HS-5 (cell line): ENCODE results near the gene ASAP2.

ENCODE experiments used
- DNase-seq: peaks from one replicate; pipeline ENCODE4 v3.0.0-alpha.2; 2012; ENCODE audit warnings: low read depth

Gene ASAP2

GRCh38 chr2:9346885-9347284 lies 140.3 kb downstream of the ASAP2 start:
- no peak for DNase-seq

- no peak for DNase-seq
Observed at GRCh38 chr2:9347411-9347881, 140.8 kb downstream of the ASAP2 start.

- DNase-seq, result no peak
Observed at GRCh38 chr2:9354318-9354717, 147.7 kb downstream of the ASAP2 start.

- no peak for DNase-seq
Observed at GRCh38 chr2:9355270-9355669, 148.7 kb downstream of the ASAP2 start.

GRCh38 chr2:9355716-9356115 lies 149.1 kb downstream of the ASAP2 start:
- DNase-seq, result no peak

- no peak for DNase-seq
Observed at GRCh38 chr2:9356261-9356660, 149.6 kb downstream of the ASAP2 start.

- no peak for DNase-seq
Observed at GRCh38 chr2:9358846-9359245, 152.2 kb downstream of the ASAP2 start.

- DNase-seq, result no peak
Observed at GRCh38 chr2:9359463-9359862, 152.9 kb downstream of the ASAP2 start.

- no peak for DNase-seq
Observed at GRCh38 chr2:9360110-9360509, 153.5 kb downstream of the ASAP2 start.

- DNase-seq, result no peak
Observed at GRCh38 chr2:9360701-9361100, 154.1 kb downstream of the ASAP2 start.

- no peak for DNase-seq
Observed at GRCh38 chr2:9364373-9364772, 157.8 kb downstream of the ASAP2 start.

GRCh38 chr2:9364791-9365497 lies 158.3 kb downstream of the ASAP2 start:
- no peak for DNase-seq

- no peak for DNase-seq
Observed at GRCh38 chr2:9365498-9366019, 158.9 kb downstream of the ASAP2 start.

- no peak for DNase-seq
Observed at GRCh38 chr2:9366026-9366425, 159.4 kb downstream of the ASAP2 start.

GRCh38 chr2:9370746-9371145 lies 164.1 kb downstream of the ASAP2 start:
- no peak for DNase-seq

- DNase-seq, result no peak
Observed at GRCh38 chr2:9373047-9373446, 166.4 kb downstream of the ASAP2 start.

- DNase-seq, result no peak
Observed at GRCh38 chr2:9373476-9373875, 166.9 kb downstream of the ASAP2 start.

GRCh38 chr2:9374071-9374730 lies 167.6 kb downstream of the ASAP2 start:
- no peak for DNase-seq

- no peak for DNase-seq
Observed at GRCh38 chr2:9375857-9376428, 169.3 kb downstream of the ASAP2 start.

GRCh38 chr2:9377461-9378097 lies 171.0 kb downstream of the ASAP2 start:
- no peak for DNase-seq

- no peak for DNase-seq
Observed at GRCh38 chr2:9378433-9379390, 172.1 kb downstream of the ASAP2 start.

GRCh38 chr2:9379391-9379755 lies 172.8 kb downstream of the ASAP2 start:
- no peak for DNase-seq
